ENCODE results near the gene PIP5K1B.
"Not testable (repeated sequence)": the region's sequence is repeated elsewhere in the genome, so short reads cannot be mapped to it uniquely, and the experiment has no call there.

Gene PIP5K1B

GRCh38 chr9:68966496-68966944 lies 261.5 kb downstream of the PIP5K1B start:
- no peak for DNase-seq

- DNase-seq, result no peak
Measured at GRCh38 chr9:68967800-68968199, 262.8 kb downstream of the PIP5K1B start.

GRCh38 chr9:68969538-68969937 lies 264.5 kb downstream of the PIP5K1B start:
- no peak for DNase-seq

- no peak for DNase-seq
Measured at GRCh38 chr9:68970151-68970550, 265.1 kb downstream of the PIP5K1B start.

- DNase-seq, result no peak
Measured at GRCh38 chr9:68973619-68974018, 268.6 kb downstream of the PIP5K1B start.

- DNase-seq, result no peak
Measured at GRCh38 chr9:68974431-68974830, 269.4 kb downstream of the PIP5K1B start.

- no peak for DNase-seq
Measured at GRCh38 chr9:68974901-68975300, 269.9 kb downstream of the PIP5K1B start.

GRCh38 chr9:68975365-68976043 lies 270.5 kb downstream of the PIP5K1B start:
- DNase-seq, result no peak

GRCh38 chr9:68978066-68978465 lies 273.0 kb downstream of the PIP5K1B start:
- DNase-seq, result no peak

GRCh38 chr9:68978501-68978900 lies 273.5 kb downstream of the PIP5K1B start:
- no peak for DNase-seq

- no peak for DNase-seq
Measured at GRCh38 chr9:68979538-68980314, 274.7 kb downstream of the PIP5K1B start.

- no peak for DNase-seq
Measured at GRCh38 chr9:68980341-68980914, 275.4 kb downstream of the PIP5K1B start.

- no peak for DNase-seq
Measured at GRCh38 chr9:68981789-68982188, 276.7 kb downstream of the PIP5K1B start.

- no peak for DNase-seq
Measured at GRCh38 chr9:68983008-68983411, 278.0 kb downstream of the PIP5K1B start.

- DNase-seq, result no peak
Measured at GRCh38 chr9:68983522-68984424, 278.7 kb downstream of the PIP5K1B start.

GRCh38 chr9:68986949-68987348 lies 281.9 kb downstream of the PIP5K1B start:
- not testable (repeated sequence) for DNase-seq

- DNase-seq, result no peak
Measured at GRCh38 chr9:68991457-68991856, 286.4 kb downstream of the PIP5K1B start.

GRCh38 chr9:68995776-68996175 lies 290.7 kb downstream of the PIP5K1B start:
- DNase-seq, result no peak

GRCh38 chr9:68996462-68996861 lies 291.4 kb downstream of the PIP5K1B start:
- no peak for DNase-seq

- DNase-seq, result no peak
Measured at GRCh38 chr9:68997666-68998065, 292.6 kb downstream of the PIP5K1B start.

GRCh38 chr9:68998385-68998784 lies 293.3 kb downstream of the PIP5K1B start:
- DNase-seq, result no peak

GRCh38 chr9:68998812-68999211 lies 293.8 kb downstream of the PIP5K1B start:
- no peak for DNase-seq

All from fibroblast of upper back skin (primary cell).